GM10847 (cell line): Measurements from ENCODE around the gene POFUT2.

Experiments
- POLR2A ChIP-seq: IDR thresholded peaks from 2 replicates; pipeline ENCODE4 v1.6.1; 2011; ENCODE audit not compliant: insufficient read length; ENCODE audit errors: extremely low read depth

Gene POFUT2

DNA sequence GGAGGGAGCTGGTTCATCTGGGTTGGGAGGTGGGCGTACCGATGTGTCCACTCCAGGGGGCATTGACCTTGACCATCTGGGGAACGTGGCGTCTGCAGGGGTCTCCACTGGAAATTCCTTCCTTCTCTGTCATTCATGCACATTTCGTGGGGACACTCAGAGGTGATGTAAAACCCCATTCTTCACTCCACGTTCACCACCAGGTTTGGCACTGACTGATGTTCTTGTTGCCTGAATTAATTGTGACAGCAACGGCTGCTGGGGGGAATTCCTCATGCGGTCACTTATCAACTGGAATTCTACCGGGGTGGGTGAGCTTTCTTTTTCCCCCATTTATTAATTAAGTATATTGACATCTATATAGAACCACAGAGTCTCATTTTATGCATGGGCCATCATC, 18.1 kb upstream of the POFUT2 start:
- no peak for TF ChIP-seq POLR2A

DNA sequence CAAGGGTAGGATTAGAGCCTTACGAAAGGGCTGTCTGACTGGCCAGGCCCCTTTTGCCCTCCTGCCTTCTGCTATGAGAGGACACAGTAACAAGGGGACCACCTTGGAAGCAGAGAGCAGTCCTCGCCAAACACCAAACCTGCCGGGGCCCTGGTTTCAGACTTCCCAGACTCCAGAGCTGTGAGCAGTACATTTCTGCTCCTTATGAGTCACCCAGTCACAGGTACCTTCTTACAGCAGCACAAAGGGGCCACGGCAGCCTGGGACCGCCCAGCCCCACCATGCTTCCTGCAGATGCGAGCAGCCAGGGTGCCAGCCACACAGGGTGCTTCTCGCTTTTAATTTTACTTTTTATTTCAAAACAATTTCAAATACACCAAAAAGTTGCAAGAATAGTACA, 17.2 kb upstream of the POFUT2 start:
- TF ChIP-seq POLR2A = no peak

DNA sequence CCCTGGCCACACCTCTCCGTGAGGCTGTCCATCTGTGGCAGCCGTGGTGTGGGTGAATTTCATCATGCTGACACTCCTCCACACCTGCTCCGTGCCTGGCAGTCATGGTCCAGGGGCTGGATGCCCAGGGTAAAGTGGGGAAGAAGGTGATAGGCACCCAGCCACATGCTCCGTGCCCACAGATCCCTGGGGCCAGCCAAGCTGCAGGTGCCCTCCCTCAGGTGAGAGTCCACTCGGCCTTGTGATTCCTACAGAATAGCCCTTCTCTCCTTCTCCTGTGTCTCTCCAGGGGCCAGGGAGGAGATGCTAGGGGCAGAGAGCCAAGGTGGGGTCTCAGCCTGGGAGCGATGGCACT, 16.8 kb upstream of the POFUT2 start:
- TF ChIP-seq POLR2A = no peak

DNA sequence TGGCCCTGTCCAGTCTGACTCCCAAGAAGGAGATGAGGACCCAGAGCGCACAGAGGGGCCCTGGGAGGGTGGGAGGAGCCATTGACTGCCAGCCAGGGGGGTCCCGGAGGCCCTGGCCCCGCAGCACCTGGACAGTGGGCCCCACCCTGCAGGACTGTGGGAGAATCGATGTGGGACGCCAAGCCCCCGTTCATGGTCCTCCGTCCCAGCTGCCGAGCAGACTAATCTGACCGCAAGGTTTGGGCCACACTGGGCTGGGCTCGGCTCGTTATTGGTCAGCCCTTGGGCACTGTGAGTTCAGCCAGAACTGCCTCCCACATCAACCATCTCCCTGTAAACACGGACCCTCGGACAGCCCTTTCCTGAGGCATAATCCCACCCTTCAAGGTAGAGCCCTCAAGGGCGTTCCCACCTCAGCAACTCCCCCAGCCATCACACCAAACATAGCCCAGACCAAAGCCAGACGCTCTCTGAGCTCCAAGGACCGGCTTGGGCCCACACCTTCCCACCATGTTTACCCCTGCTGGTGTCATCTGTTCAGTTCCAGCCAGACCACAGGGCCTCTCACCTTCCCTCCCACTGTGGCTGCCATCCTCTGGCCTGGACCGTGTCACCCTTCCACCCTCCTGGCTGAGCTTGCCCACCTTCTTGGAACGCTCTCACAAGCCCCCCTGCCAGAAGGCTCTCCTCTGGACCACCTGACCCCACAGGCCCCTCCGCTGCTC, 16.2 kb upstream of the POFUT2 start:
- no peak for TF ChIP-seq POLR2A

DNA sequence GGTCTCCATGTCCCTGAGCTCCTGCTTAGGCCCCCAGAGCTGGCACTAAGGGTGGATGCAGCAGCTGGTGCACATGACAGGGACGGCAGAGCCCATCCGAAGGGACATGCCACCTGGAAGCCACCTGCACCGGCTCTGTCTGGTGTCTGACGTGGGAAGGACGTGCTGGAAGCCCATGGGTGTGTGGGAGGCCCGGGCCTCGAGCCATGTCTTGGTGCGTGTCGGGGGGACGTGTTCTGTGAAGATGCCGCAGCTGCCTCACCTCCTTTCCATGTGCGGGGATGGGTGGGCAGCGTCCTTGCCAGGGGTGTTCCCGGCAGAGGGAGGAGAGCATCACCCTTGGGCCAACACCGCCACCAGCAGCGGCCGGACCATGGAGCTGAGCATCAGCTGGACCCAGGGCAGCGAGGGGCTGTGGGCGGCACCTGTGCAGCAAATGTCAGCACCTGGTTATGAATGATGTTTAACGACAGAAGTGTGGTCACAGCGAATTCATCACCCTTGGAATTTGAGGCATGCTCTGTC, 15.5 kb upstream of the POFUT2 start:
- no peak for TF ChIP-seq POLR2A

DNA sequence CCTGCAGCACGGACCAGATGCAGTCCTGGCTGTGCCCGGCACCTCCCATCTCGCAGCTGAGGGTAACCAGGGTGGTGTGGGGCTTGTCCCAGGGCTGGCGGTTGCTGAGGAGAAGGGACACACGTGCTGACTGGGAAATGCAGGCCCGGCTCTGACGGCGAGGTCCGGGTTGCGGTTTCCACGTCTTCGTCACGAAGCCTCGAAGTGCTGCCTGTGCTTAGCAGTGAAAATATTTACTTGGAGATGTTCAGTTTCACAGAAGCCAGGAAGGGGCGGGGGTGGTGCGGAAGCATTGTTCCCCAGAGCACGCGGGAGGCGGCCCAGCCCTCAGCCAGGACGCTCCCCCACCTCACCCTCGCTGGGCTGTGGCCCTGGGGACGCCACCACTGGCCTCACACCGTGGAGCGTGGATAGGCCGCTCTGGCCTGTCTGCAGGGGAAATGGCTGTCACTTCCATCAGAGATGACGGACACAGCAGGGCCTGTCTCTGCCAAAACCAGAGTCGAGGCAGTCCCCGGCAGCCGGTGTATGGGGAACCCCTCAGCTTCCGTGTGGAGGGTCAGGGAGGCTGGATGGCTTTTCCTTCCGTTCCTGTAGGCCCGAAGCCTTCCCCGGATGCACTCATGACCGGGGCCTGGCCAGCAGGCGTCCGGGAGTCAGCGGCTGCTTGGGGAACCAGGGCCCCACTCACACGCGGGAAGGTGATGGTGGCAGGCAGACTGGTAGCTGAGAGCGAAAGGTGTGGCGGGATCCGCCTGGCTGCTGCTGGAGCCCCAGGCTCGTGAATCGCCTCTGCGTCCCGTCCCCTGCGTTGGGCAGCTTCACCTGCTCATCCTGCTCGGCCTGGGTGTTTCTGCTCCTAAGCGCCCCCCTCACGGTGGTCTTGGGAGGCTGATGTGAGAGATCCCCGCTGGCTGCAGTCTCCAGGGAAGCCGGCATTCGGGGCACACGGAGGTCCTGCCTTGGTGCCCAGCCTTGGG, 14.7 kb upstream of the POFUT2 start:
- TF ChIP-seq POLR2A = no peak

DNA sequence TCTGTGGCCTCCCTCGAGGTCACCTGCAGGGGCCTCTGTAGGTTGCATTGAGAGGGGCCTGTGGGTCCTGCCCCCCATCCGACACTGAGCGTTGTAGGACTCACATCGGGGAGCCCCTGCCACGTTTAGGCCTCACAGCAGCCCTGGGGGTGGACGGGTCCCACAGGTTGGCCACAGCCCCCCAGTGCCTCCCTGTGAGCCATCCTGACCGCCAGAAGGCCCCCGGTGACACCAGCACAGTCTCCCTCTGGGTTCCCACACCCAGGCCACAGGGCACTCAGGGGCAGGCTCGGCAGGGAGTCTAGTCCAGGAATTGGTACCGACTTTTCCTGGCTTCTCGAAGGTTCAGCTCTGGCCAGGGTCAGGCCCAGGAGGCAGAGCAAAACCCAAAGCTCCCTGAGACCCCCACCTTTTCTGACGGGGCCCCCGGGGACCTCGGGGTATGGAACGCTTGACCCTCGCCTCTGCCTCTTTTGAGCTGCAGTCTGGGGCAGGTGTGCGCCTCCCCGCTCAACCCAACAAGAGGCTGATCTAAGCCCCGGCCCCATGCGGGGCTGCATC, 13.9 kb upstream of the POFUT2 start:
- no peak for TF ChIP-seq POLR2A

DNA sequence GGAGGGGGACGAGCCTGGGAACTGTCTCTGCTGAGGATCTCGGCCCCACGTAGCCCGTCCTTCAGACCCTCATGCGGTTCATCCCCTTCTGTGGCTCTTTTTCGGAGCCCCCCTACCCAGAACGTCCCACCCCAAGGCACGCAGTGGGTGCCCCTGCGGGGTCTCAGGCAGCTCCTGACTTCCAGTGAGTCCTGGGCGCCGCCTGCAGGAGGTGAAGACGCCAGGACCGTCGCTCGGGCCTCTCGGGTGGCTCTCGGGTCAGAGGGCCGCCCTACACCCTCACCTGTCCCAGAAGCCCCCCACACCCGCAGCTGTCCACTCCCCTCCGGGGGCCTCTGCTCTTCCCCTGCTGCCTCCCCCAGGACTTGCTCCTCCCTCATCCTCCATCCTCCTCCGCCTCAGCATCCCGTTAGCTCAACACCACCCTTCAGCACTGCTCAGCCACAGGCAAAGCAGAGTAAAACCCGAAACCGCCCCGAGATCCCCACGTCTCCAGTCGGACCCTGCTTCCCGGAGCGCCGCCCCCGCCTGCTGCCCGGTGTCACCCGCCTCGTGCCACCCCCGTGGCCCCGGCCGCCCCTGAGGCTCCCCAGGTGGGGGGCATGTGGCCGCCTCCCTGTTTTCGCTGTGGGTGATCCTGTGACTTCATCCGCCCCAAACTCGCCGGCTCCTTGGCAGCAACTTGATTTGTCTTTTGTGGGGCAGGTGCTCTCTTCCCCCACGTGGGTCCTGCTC, 13.3 kb upstream of the POFUT2 start:
- TF ChIP-seq POLR2A = no peak

DNA sequence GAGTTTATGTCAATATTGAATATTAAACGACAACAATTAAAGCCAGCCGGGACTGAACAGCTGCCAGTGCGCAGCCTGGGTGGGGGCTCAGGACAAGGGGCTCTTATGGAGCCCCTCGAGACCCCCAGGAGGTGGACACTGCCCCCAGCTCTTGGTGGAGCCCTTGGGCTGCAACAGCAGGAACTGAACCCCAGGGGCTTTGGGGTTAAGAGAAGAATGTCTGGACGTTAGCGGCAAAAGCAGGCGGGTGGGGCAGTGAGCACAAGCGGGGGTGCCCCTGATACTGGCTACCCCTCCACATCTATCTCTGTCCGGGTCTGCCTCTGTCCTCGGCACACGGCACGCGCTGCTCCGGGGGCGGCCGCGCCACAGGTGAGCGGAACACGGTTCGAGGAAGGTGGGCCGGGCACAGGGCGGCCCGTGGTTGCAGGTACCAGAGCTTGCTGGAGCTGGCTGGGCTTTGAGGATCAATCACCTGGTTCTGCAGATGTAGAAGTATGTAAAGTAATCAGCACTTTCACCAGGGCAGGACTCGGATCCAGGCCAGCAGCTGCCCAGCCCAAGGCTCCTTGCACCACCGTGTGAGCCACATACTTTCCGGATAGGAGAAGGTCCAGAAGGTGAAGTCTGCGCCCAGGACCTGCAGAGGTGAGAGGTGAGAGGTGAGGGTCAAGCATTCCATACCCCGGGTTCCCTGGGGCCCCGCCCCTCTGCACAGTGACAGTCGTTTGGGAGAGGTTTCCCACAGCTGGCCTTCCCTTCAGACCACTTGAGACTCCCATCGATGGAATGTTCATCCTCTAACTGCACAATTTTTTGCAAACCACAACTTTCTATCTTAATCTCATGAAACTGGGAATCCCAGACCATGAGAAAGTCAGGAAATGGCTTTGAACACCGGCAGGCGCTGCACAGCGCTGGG, 12.4 kb upstream of the POFUT2 start:
- no peak for TF ChIP-seq POLR2A

DNA sequence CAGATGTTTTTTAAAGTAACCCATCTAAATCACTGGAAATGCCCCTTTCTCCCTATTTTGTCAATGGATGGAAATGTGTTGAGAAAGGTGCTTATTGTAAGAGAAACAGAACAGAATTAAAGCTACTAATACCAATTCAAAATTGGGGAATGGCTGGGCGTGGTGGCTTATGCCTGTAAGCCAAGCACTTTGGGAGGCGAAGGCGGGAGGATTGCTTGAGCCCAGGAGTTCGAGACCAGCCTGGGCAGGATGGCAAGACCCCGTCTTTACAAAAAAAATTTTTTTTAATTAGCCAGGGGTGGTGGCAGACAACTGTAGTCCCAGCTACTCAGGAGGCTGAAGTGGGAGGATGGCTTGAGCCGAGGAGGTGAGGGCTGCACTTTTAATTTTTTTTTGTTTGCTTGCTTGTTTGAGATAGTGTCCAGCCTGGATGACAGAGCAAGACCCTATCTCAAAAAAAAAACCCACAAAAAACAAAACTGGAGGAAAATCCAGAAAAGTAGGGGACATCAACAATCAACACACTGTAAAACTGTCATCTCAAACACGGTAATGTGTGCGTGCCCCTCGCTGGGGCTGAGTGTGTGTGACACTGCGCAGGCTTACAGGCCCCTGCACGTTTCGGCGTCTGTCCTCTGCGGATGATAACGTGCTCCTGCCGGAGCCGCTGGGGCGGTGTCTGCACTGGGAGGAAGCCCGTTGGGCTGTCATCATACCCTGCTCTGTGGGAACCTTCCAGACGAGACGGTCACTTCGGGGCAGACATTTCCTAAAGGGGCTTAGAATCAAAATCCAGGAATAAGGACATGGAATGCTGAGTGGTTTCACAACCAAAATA, 11.6 kb upstream of the POFUT2 start:
- no peak for TF ChIP-seq POLR2A

DNA sequence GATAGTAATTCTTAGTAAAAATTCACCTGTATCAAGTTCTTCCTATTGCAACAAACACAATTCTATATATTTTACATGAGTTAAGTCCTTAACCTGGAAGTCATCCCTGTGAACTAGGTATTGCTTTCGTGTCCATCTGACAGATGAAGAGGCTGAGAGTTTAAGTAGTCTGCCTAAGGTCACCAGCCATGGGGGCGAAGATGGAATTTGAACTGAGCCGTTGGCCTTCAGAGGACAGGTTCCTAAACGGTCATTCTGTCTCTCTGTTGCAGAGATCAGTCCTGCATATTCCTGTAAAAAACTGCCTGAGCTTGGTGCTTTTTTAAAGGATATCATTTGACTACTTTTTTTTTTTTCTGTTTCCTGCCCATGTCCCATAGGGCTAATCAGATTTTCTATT, 10.2 kb upstream of the POFUT2 start:
- TF ChIP-seq POLR2A = no peak

DNA sequence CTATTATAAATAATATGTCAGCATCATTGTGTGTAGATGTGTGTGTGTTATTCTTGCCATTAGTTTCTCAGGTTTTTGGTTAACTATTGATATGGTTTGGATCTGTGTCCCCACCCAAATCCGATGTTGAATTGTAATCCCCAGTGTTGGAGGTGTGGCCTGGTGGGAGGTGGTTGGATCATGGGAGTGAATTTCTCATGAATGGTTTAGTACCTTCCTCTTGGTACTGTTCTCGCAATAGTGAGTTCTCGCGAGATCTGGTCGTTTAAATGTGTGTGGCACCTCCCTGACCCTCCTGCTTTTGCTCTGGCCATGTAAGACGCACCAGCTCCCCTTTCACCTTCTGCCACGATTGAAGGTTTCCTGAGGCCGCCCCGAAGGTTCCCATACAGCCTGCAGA, 9.6 kb upstream of the POFUT2 start:
- no peak for TF ChIP-seq POLR2A

DNA sequence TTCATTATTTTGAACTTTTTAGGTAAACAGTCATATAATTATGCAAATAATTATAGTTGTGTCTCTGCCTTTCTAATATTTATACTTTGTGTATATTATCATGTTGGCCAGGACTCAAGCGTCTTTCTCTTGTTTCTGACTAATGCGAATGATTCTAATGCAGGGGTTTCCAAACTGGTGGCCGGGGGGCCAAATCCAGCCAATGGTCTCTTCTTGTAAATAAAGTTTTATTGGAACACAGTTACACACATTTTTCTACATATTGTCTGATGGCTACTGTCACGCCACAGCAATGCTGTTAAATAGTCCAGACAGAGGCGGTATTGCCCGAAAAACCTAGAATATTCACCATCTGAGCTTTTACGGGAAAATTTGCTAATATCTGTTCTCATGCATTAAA, 8.9 kb upstream of the POFUT2 start:
- no peak for TF ChIP-seq POLR2A
